Measurements from ENCODE around the gene IFI27L1.

Gene IFI27L1

DNA sequence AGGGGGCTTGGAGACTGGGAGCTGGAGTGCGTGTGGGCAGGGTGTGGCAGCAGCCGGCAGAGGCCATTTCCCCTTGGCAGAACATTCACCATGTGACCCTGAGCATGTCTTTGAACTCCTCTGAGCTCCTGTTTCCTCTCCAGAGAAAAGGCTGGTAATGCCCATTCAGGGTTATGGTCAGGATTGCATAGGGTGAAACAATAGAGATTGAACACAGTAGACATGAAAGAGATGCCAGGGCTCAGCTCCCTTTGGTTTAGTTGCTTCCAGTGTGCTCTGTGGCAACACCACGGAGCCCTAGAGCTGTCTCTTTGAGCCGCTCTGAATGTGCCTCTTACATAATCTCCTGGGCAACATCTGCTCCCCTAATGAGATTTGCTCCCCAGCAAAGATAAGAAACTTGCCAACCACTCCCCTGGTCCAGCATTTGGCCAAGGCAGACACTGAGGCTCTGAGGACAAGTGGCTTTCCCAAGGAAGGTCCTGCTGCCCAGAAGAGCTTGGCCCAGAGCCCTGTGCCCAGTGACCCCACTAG lies 34.0 kb downstream of the IFI27L1 start:
- DNase-seq, result peak; percentile 29

DNA sequence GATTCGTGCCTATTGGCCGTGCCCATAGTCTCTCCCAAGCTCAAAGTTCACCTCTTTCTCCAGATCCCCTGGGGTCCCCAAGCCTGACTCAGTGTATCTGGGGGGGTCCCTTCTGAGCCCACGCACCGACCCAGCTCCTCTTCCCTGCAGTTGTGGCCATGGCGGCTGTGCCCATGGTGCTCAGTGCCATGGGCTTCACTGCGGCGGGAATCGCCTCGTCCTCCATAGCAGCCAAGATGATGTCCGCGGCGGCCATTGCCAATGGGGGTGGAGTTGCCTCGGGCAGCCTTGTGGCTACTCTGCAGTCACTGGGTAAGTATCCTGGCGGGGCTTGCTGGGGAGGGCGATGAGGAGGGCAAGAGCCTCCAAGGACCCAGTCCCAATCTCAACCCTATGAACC lies 34.5 kb downstream of the IFI27L1 start:
- no peak for DNase-seq

DNA sequence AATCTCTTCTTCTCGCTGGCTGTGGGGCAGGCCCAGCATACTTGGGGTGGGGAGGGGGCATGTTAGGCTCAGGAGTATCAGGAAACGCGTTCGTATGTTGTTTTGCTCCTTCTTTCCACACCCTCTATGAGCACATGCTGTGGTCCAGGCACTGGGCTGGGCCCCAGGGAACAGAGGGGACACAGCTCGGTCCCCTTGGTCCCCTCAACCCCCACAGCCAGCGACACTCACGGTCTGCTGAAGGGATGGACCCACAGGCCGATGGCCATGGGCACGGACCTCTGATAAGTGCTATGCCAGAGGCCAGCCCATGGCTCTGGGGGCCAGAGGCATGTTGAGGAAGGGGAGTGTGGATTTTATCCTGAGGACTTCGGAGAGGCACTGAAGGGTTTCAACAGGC lies 35.6 kb downstream of the IFI27L1 start:
- DNase-seq, result no peak

DNA sequence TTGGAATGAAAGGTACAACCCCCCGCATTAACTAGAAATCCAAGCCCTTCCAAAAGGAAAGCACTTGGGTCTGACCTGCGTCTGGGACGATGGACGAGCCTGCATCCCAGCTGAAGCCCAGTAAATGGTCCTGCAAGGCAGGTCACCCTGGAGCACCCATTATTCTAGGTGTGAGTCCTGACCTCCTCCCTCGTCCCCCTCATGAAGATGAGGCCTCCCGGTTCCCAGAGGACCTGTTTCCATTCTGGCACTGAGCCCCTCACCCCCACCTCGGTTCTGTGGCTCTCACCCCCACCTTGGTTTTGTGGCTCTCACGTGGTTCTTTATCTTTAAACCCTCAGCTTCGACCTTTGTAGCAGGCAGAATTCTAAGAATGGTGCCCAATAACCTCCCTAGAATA lies 36.7 kb downstream of the IFI27L1 start:
- DNase-seq, result no peak

DNA sequence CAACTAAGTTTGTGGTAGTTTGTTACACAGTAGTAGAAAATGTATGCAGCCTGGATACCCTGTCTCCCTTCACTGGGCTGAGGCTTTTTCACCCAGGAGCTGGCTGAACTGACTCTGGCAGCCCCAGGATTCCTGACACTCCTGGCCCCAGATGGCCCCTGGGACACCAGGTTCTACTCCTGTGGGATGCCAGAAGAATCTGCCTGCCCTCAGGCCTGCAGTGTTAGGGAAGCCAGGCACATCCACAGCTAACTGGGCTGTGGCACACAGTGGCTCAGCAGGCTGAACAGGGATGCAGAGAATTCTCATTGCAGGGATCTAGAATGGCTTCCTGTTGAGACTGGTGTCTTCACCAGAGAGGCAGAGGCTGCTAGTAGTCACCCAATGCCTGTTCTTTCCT lies 38.0 kb downstream of the IFI27L1 start:
- no peak for DNase-seq

DNA sequence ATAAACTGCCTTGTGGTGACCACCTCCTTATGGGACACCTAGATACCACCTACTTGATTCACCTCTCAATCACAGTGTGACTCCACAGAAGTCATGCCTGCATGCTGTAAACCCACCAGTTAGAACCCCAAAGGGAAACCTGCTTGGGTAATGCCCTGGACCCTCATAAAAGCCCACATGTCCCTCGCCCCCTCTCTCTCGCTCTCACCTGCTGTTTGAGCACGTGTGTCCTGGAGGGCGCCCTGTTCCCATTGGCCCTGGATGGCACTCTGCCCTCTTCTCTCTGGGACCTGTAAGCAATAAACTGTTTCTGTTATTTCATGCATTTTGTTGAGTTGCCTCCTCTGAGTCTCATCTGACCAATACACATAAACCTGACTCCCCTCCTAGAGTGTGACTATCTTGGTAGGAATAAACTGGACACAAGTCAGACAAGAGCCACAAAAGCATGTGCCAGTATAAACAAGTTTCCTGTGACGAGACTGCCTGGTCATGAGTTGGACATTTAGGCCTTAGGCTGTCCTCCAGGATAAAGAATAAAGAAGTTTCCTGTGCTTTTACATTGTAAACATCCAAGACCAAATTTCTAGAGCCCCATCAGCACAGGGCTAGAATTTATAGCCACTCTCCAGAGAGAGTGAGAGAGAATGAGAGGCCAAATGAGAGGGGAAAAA lies 39.7 kb downstream of the IFI27L1 start:
- DNase-seq, result no peak

DNA sequence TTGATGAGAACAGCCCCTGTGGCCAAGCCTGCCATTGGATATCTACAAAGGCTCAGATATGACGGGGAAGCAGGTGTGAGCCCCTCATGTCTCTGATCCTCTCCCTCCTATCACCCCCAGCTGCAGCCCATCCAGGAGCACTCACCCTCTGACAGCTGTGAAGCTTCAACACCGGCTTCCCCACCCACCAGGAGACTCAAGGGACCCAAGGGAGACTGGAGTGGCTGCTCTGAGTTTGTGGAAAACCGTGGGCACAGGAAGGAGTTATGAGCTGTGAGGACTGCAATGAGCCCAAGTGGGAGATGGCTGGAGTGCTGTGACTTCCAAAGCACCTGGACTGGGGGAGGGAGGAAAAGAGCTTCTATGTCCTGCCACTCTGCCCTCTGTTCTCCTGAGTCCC lies 40.4 kb downstream of the IFI27L1 start:
- DNase-seq, result no peak

DNA sequence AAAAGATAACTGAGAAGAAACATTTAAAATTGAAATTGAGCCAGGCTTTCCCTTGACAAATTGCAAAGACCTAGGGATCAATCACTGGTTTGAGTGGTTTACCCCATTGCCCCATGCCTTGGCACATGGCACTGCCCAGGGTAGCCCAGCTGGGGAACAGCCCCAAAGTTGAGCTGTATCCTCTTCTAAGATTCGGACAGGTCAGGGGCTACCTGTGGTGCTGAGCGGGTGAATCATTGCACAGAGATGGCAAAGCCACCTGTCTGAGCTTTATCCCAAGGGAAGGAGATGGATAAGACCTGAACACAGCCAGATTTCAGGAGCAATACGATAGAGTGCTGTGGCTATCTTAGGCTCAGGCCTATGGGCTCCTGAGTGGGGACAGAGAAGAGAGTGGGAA lies 41.3 kb downstream of the IFI27L1 start:
- DNase-seq, result no peak

DNA sequence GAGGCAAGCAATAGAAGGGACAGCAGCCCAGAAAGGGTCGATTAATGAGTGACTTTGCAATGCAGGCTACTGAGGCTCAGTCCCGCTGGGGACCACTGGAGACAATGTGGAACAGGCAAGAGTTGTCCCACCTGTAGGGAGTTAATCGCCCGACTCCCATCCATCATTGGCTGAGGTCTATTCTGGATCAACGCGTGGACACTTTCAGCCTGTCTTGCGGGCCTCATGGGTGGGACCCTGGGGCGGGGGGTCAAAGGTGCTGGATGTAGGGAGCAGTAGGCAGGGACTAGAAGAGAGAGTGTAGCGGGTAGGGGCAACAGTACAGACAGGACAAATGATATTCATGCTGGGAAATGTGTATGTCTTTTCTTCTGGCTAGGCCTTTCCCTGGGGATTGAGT lies 42.2 kb downstream of the IFI27L1 start:
- no peak for DNase-seq

DNA sequence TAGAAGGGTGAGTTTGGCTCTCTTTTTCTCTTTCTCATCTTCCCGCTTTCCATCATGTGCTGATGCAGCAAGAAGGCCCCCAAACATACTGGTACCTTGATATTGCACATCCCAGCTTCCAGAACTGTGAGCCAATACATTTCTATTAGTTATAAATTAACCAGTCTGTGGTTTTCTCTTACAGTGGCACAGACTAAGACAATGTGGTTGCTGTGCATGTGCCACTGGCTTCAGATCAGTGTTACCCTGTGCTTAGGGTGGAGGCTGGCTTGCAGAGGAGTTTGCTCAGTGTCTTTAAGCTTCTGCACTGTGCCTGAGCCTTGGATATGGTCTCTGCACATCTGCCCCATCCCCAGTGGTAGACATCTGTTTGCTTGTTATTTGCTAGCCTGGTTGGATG lies 42.8 kb downstream of the IFI27L1 start:
- no peak for DNase-seq

DNA sequence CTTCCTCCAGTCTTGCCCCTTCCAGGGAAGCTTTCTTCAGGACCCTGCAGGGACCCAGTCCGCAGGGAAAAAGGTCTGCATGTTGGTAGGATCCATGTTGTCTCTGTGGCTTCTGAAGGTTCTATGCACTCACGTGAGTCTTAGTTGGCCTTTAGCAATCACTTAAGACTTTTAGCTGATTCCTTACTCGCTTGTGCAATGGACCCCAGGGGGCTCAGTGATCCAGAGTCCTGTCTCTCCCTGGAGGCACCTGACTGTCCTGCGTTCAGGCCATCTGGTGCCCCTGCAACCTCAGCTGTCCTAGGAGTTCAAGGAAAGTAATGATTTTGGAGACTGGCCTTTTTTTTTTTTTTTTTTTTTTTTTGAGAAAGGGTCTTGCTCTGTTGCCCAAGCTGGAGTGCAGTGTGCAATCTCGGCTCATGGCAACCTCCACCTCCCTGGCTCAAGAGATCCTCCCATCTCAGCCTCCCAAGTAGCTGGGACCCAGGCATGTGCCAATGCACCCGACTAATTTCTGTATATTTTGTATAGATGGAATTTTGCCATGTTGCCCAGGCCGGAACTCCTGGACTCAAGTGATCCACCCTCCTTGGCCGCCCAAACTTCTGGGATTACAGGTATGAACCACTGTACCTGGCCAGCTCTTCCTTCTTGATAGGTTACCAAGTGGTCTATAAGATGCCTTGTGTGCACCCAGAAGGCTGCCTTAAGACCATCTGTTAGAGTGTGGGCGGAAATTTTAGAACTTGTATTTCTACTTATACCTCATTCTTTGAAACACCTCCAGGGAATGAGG lies 43.7 kb downstream of the IFI27L1 start:
- DNase-seq, result no peak

DNA sequence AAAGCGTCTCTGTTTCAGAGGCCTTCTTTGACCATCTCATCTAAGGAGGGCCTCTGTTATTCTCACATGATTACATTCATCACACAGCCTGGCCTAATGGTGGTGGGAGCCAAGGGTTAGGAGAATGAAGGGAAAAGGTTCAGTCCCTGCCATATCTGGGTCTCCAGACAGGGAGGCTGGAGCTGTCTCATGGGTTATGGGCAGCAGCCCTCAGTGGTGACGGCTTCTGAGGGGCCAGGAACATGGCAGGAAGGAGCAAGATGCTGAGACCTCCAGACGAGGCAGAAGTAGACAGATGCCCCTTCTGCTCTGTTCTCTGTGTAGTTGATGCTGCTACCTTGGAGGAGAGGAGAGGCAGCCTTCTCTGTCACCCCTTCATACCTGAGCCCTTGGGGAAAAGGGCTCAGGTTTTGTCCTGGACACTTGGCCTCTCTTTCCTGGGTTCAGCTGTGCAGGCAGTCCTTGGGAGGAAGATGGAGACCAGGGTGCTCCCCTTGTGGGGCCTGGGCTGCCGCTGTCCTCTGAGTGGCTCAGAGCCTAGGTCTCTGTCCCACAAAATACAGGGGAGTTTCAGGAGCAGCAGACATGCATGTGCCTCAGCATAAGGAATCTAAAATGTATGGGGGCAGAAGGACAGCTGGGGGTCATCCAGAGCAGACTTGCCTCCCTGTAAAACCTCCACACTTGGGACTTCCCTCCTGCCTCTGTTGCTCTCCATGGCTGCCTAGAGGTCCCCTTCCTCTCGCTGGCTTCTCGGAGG lies 44.7 kb downstream of the IFI27L1 start:
- DNase-seq, result no peak

DNA sequence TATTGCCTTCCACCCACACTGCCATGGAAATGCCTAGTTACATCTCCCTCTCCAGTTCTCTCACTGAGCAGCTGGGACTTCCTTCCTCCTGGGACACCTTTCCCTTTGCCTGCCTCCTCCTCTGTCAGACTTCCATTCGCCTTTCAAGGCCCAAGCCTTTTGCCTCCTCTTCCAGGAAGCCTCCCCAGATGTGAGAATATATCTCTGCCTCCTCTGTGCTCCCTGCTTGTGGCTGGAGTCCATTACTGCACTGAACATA lies 45.2 kb downstream of the IFI27L1 start:
- no peak for DNase-seq

DNA sequence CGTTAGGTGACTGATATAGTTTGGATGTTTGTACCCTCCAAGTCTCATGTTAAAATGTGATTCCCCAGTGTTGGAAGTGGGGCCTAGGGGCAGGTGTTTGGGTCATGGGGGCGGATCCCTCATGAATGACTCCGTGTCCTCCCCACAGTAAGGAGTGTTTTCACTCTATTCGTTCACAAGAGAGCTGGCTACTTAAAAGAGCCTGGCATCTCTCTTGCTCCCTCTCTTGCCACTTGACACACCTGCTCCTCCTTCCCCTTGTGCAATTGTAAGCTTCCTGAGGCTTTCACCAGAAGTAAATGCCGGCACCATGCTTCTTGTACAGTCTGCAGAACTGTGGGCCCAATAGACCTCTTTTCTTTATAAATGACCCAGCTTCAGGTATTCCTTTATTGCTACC lies 45.7 kb downstream of the IFI27L1 start:
- no peak for DNase-seq

DNA sequence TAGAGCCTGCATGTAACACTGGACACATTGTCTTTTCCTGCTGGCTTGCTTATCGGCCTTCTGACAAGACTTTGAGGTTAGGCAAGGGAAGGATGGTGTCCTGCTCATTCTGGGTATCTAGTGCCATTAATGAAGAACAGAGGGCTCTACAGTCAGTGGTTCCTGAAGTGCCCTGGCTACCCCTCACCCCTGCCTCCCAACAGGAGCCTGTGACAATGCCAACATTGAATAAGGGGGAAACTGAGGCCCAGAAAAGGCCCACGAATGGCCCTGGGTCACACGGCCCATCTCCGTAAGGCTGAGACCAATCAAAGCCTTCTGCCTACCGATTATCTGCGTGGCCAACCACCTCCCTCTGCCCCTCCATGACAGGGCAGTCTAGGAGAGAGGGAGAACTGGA lies 46.2 kb downstream of the IFI27L1 start:
- no peak for DNase-seq

DNA sequence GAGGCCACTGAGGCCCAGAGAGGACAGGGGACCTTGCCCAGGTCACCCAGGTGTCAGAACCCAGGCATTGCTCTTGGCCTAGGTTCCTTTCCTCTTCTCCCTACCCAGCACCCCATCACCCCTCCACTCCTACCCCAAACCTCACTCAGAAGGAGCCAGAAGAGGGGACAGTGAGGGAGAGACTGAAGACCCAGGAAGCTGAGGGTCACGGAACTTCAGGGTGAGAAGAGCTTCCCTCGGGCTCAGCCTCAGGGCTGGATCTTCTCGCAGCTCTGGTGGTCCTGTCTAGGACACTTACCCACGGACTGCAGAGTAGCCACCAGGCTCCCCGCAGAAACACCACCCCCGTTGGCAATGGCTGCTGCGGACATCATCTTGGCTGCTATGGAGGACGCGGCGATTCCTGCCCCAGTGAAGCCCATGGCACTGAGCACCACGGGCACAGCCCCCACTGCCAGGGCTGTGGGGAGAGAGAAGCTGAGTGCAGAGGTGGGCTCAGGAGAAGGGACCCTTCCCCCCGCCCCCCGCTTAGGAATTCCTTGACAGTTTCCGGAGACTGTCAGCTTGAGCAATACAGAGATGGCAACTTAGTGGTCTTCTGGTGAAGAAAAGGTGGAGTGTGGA lies 47.2 kb downstream of the IFI27L1 start:
- no peak for DNase-seq

DNA sequence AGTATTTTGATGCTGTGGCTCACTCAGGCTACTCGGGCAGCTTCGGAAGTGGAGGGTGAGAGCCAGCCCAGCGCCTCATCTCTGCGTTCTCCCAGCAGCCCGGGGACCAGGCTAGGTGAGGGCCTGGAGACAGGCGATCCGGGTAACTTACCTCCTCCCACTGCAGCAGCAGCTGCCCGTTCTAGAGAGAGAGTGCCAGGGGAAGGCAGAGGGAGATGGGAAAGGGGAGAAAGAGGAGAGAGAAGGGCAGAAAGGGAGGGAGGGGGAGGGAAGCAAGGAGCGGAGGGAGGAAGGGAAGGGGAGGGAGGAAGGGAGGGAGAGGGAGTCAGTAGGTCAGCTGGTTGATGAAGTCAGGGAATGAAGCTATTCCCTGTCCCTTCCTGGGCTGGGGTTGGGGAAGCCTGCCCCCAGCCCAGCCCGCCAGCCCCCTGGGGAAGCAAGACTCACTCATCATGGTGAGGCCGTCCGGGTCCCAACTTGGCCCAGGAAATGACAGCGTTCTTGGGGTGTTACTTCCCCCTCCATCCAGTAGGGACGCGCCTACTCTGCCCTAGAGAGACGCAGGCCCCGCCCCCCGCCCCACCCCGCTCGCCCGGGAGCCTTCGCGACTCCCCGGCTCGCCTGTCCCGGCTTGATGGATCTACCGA lies 48.1 kb downstream of the IFI27L1 start, which contains the start of gene IFI27L2:
IFI27L2 (minus strand) TSS at position 494 of the 647 bp plus-strand sequence; CDS start at position 454, 40 bp downstream.
- DNase-seq, result peak; percentile 88

DNA sequence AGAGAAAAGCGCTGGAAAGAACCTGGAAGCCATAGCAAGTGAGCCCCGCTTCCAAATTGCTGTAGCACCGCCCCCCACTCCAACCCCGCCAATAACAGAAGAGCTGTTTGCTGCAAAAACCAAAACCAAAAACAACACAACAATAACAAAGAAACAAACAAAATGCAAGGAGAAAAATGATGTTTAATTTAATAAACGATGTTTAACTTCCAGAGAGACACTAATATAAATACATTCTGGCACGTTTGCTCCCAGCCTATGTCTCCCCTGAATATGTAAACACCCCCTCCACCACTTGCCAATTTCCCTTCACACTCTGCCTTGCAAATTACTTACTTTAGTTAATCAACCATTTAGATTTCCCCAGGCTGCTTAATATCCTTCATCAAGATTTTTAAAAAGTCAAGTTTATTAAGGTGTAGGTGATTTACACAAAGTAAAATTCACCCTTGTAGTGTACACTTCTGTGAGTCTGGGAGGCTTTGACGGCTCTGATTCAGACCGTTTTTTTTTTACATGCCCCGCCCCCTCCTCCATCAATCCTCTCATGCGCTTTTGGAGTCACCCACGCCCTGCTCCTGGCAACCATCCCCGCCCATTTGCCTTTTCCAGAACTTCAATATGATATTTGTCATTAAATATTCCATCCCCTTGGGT lies 48.8 kb downstream of the IFI27L1 start:
- DNase-seq, result peak; percentile 76

DNA sequence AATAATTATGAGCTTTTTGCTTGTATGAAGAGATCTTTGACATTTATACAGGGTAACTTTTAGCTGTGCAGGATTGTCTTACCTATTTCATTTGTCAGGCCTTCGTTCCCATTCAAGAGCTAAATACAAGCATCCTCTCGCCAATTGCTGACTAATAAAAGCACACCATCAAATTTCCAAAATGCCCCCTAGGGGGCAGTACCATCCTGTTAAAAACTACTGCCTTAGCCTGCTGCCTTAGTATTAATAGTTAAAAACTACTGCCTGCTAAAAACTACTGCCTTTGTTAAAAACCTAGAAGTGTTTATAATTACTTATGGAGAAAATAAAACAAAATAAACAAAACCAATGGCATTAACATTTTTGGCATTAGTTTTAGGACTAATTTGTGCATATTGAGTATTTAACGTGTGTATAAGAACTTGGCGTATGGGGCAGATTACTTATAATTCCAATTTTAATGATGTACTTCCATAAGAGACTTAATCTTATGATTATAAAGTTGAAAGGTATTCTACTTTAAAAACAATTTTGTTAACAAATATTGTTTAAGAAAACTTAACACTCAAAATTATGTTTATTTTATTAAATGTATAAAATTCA lies 51.3 kb downstream of the IFI27L1 start:
- peak; percentile 89 for DNase-seq

DNA sequence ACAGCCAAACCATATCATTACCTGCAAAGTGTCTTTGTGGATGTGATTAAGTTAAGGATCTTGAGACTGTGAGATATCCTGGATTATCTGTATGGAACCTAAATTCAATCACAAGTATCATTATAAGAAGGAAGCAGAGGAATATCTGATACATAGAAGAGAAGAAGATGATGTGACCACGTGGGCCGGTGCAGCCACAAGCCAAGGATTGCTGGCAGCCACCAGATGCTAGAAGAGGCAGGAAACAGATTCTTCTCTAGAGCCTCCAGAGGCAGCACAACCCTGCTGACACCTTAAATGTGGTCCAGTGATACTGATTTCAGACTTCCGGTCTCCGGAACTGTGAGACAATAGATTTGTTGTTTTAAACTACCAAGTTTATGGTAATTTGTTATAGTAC lies 54.4 kb downstream of the IFI27L1 start:
- DNase-seq, result no peak

DNA sequence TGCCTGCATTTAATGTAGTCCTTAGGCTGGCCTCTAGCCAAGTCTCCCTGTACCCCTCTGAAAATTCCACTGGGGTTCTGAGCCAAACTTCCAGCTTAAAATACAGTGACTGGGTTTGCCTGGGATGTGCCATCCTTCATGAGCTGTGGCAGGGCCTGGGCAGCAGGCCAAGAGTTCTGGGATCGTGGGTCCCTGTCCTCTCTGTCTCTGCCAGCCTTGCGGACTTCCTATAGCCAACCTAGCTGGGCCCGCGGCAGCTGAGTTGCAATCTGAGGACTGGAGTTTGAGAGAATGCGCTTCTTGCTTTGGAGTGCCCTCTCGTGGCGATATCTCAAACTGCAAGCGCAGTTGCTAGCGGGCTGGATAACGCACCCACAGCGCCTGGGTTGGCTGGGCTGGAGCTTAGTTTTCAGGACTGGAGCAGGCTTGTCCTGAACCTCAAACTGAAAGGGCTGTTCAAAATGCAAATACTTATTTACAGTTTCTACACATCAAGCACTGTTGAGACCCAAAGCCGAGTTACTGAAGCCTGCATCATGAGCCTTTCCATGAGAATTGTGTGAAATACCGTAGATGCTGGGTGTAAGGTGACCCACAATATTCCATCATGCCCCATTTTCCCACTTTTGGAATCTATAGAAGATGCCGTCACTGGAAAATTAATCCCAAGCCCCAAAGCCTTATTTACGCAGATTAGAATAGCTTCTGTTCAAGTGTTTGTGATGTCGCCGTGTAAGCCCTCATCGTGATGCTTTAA lies 55.6 kb downstream of the IFI27L1 start:
- DNase-seq, result peak; percentile 84

All from DMS79 treated with DMSO at 0.1 percent for 48 hours (cell line).